HG03342 (cell line): ENCODE results near the gene NPC1.

Experiments
- ATAC-seq: cut with Tn5 transposase; IDR thresholded peaks from one replicate; pipeline ENCODE4 v1.9.1; 2021; ENCODE audit warnings: mild to moderate bottlenecking, moderate library complexity; ENCODE audit not compliant: unreplicated experiment

NPC1 gene

GRCh38 chr18:23609390-23610023 lies 23.2 kb upstream of the NPC1 start:
- ATAC-seq: no peak

GRCh38 chr18:23608211-23608610 lies 21.9 kb upstream of the NPC1 start:
- ATAC-seq: no peak

- ATAC-seq: no peak
These were observed 19.6 kb upstream of the NPC1 start for GRCh38 chr18:23605941-23606340.

- ATAC-seq: no peak
These were observed 13.5 kb upstream of the NPC1 start for GRCh38 chr18:23599809-23600208.

GRCh38 chr18:23596183-23596582 lies 9.9 kb upstream of the NPC1 start:
- ATAC-seq: no peak

- no peak for ATAC-seq
These were observed 9.3 kb upstream of the NPC1 start for GRCh38 chr18:23595591-23595990.

- ATAC-seq: no peak
These were observed 7.4 kb upstream of the NPC1 start for GRCh38 chr18:23593720-23594119.

GRCh38 chr18:23592911-23593310 lies 6.6 kb upstream of the NPC1 start:
- no peak for ATAC-seq

GRCh38 chr18:23591011-23591410 lies 4.7 kb upstream of the NPC1 start:
- ATAC-seq: no peak

- ATAC-seq: no peak
These were observed 2.7 kb upstream of the NPC1 start for GRCh38 chr18:23588836-23589560.

- ATAC-seq: no peak
These were observed 925 bp upstream of the NPC1 start for GRCh38 chr18:23587220-23587642.

- no peak for ATAC-seq
These were observed 433 bp downstream of the NPC1 start for GRCh38 chr18:23585897-23586248.

GRCh38 chr18:23585007-23585871 lies 1.1 kb downstream of the NPC1 start:
- no peak for ATAC-seq

- ATAC-seq: no peak
These were observed 2.0 kb downstream of the NPC1 start for GRCh38 chr18:23584019-23584983.

GRCh38 chr18:23583071-23583865 lies 3.0 kb downstream of the NPC1 start:
- ATAC-seq: no peak

GRCh38 chr18:23580677-23581367 lies 5.5 kb downstream of the NPC1 start:
- no peak for ATAC-seq

- no peak for ATAC-seq
These were observed 7.2 kb downstream of the NPC1 start for GRCh38 chr18:23578891-23579653.

- ATAC-seq: no peak
These were observed 8.1 kb downstream of the NPC1 start for GRCh38 chr18:23578067-23578701.
